Measurements from ENCODE around the gene SNRNP25. TPM values are rescaled to one million over a fixed set of nuclear protein-coding genes. Genes with fewer than 3 reads are reported as not detected.

The SNRNP25 gene
- total and polyA plus RNA-seq, 2 donors (not counting 1 experiment from before 2014, with no cell fraction given), result 25.5 to 32.8 TPM

DNA sequence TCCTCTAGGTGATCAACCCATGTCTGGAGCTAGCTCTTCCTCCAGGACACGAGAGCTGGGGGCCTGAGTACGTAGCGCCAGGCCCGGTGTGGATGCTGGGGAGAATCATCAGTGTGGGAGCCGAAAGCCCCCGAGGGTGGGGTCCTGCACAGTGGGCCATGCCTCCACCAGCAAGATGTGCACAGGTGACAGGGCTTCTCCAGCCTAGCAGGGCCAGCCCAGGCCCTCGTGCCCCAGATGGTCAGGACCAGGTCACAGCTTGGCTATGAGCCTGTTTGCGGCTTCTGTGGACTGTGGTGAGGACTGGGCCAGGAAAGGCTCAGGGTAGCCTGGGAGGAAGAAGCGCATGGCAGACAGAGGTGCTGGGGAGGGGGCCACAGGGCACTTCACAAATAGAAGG lies 32.2 kb downstream of the SNRNP25 start:
- H3K27me3 Mint-ChIP-seq, result no peaks in the 10 kb centered on the region
- Histone ChIP-seq H3K9me3 (ENCODE audit: control extremely low read depth in 1 of 3, control insufficient read depth in 2 of 3, insufficient read depth in 1 of 3, low read length in 2 of 3) (no peaks in the 10 kb centered on the region), H4K20me1 (ENCODE audit: control insufficient read depth, insufficient read depth, low read length, poor library complexity, severe bottlenecking) (peaks cover 9% of the 10 kb centered on the region), H2AFZ (ENCODE audit: insufficient read depth, low read depth, low read length, poor library complexity, severe bottlenecking) (no peak overlapping the region), H3K36me3 (replicated peaks in 1 of 2; ENCODE audit: control extremely low read depth in 1 of 2, control insufficient read depth in 1 of 2, extremely low read depth in 1 of 2, insufficient read depth in 2 of 2, low read length in 1 of 2) (peaks cover 0 to 46% of the 10 kb centered on the region in 2 experiments), H3K4me2 (replicated peaks; ENCODE audit: low read depth, low read length, poor library complexity, severe bottlenecking) (no peak overlapping the region), H3K4me3 (ENCODE audit: control extremely low read depth in 1 of 5, extremely low read depth in 1 of 5, insufficient read depth in 1 of 5, low read depth in 2 of 5, low read length in 4 of 5) (no peak overlapping the region), H3K9ac (ENCODE audit: low read length) (no peak overlapping the region), H3K27ac (ENCODE audit: low read length in 2 of 2) (peak overlapping the region in 1 of 2 donors; percentile 93), H3K27me3 (replicated peaks in 1 of 4; ENCODE audit: control extremely low read depth in 1 of 4, control insufficient read depth in 3 of 4, insufficient read depth in 4 of 4, low read length in 3 of 4) (no peaks in the 10 kb centered on the region), H3K79me2 (ENCODE audit: control insufficient read depth, insufficient read depth, low read length) (peaks cover 13% of the 10 kb centered on the region), H3K4me1 (ENCODE audit: control insufficient read depth in 2 of 2, insufficient read depth in 2 of 2, low read length in 2 of 2) (peaks cover 21 to 26% of the 10 kb centered on the region in 2 donors)
- POLR2A ChIA-PET, result interaction anchor here (1.7 kb wide), 1 partner anchor 20 kb away, joined by 9 read pairs; no protein-coding TSS in a partner anchor
- 75% methylated on average over 9 of the region's 9 CpGs for WGBS (ENCODE audit: insufficient coverage)
- DNase-seq (no peak), ATAC-seq (ENCODE audit: low read depth) (no peak)
- no peak overlapping the region for H3K4me3 Mint-ChIP-seq
- no peaks in the 10 kb centered on the region for H3K9me3 Mint-ChIP-seq (ENCODE audit: insufficient read depth)
- CTCF ChIA-PET, result interaction anchor here (0.9 to 4.2 kb wide), 3 partner anchors 11 to 97 kb away, joined by 4 to 31 read pairs (median 20); no protein-coding TSS in a partner anchor
- no peak for TF ChIP-seq EZH2 (IDR thresholded peaks at IDR 0.05; ENCODE audit: borderline replicate concordance, insufficient read depth, low read depth, low read length, poor library complexity, severe bottlenecking)
- TF ChIP-seq, protein P1, sequence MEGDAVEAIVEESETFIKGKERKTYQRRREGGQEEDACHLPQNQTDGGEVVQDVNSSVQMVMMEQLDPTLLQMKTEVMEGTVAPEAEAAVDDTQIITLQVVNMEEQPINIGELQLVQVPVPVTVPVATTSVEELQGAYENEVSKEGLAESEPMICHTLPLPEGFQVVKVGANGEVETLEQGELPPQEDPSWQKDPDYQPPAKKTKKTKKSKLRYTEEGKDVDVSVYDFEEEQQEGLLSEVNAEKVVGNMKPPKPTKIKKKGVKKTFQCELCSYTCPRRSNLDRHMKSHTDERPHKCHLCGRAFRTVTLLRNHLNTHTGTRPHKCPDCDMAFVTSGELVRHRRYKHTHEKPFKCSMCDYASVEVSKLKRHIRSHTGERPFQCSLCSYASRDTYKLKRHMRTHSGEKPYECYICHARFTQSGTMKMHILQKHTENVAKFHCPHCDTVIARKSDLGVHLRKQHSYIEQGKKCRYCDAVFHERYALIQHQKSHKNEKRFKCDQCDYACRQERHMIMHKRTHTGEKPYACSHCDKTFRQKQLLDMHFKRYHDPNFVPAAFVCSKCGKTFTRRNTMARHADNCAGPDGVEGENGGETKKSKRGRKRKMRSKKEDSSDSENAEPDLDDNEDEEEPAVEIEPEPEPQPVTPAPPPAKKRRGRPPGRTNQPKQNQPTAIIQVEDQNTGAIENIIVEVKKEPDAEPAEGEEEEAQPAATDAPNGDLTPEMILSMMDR (IDR thresholded peaks at IDR 0.05), result no peak
- H3K27ac Mint-ChIP-seq, result peak overlapping the region; percentile 72
- intact Hi-C loops (cut with micrococcal nuclease), result loop anchor here (1.0 kb wide), 1 partner anchor 21 kb away; no protein-coding TSS in a partner anchor
- peaks cover 25% of the 10 kb centered on the region for H3K4me1 Mint-ChIP-seq

DNA sequence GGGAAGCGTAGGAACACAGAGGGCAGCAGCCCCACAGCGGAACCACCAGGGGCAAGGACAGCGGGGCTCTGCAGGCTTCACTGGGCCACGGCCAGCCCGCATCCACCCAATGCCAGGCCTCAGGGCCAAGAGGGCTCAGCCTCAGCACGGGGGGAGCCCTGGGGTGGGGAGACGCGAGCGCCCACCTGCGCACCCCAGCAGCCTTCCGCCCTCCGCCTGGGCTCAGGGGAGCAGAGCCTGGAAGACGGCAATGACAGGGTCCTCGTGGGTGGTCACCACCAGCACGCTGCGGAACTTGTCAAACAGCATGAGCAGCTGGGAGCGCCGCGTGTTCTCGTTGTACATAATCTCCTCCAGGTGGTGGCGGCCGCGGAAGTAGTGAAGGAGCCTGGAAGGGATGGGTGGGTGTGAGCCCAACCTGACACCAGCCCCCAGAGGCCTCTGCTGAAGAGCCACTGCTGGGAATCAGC lies 32.9 kb downstream of the SNRNP25 start:
- Histone ChIP-seq H3K4me2 (replicated peaks; ENCODE audit: low read depth, low read length, poor library complexity, severe bottlenecking) (no peak overlapping the region), H4K20me1 (ENCODE audit: control insufficient read depth, insufficient read depth, low read length, poor library complexity, severe bottlenecking) (peaks cover 9% of the 10 kb centered on the region), H3K36me3 (replicated peaks in 1 of 2; ENCODE audit: control extremely low read depth in 1 of 2, control insufficient read depth in 1 of 2, extremely low read depth in 1 of 2, insufficient read depth in 2 of 2, low read length in 1 of 2) (peaks cover 0 to 44% of the 10 kb centered on the region in 2 experiments), H3K4me3 (ENCODE audit: control extremely low read depth in 1 of 5, extremely low read depth in 1 of 5, insufficient read depth in 1 of 5, low read depth in 2 of 5, low read length in 4 of 5) (no peak overlapping the region), H2AFZ (ENCODE audit: insufficient read depth, low read depth, low read length, poor library complexity, severe bottlenecking) (no peak overlapping the region), H3K27ac (ENCODE audit: low read length in 2 of 2) (peak overlapping the region in 1 of 2 donors; percentile 93), H3K9ac (ENCODE audit: low read length) (no peak overlapping the region), H3K27me3 (replicated peaks in 1 of 4; ENCODE audit: control extremely low read depth in 1 of 4, control insufficient read depth in 3 of 4, insufficient read depth in 4 of 4, low read length in 3 of 4) (no peaks in the 10 kb centered on the region), H3K9me3 (ENCODE audit: control extremely low read depth in 1 of 3, control insufficient read depth in 2 of 3, insufficient read depth in 1 of 3, low read length in 2 of 3) (no peaks in the 10 kb centered on the region), H3K79me2 (ENCODE audit: control insufficient read depth, insufficient read depth, low read length) (peaks cover 9% of the 10 kb centered on the region), H3K4me1 (ENCODE audit: control insufficient read depth in 2 of 2, insufficient read depth in 2 of 2, low read length in 2 of 2) (peaks cover 21 to 26% of the 10 kb centered on the region in 2 donors)
- DNase-seq (no peak), ATAC-seq (ENCODE audit: low read depth) (no peak)
- Mint-ChIP-seq H3K9me3 (ENCODE audit: insufficient read depth) (no peaks in the 10 kb centered on the region), H3K27me3 (no peaks in the 10 kb centered on the region), H3K27ac (peak overlapping the region; percentile 72), H3K4me3 (no peak overlapping the region), H3K4me1 (peaks cover 25% of the 10 kb centered on the region)
- ChIA-PET POLR2A (no interaction called here), CTCF (interaction anchor here (0.9 to 2.0 kb wide), 2 partner anchors 10 to 96 kb away, joined by 4 to 10 read pairs; no protein-coding TSS in a partner anchor)
- intact Hi-C loops (cut with micrococcal nuclease), result no loop called here
- WGBS (ENCODE audit: insufficient coverage), result 95% methylated on average over 23 of the region's 23 CpGs
- TF ChIP-seq EZH2 (IDR thresholded peaks at IDR 0.05; ENCODE audit: borderline replicate concordance, insufficient read depth, low read depth, low read length, poor library complexity, severe bottlenecking), result no peak
- TF ChIP-seq, protein P1 (IDR thresholded peaks at IDR 0.05), result no peak

Measured in B cell (primary cell).